GM12878 (cell line): ENCODE measurements around the gene CAMP. TPM values are rescaled to one million over a fixed set of nuclear protein-coding genes. Genes with fewer than 3 reads are reported as not detected.
A peak's percentile ranks its signal among the peaks of the same experiment; 100 is the strongest.

Source experiments
- ATAC-seq: fragments of 200-7000 bp; cut with Tn5 transposase; 3 replicates; pipeline ENCODE4 v1.9.1; 2020; ENCODE audit warnings: mild to moderate bottlenecking, moderate library complexity
- BruUV-seq: library from RNA; stranded (reverse); fragments of 400-500 nt; replicated peaks from 2 replicates; lab custom pipeline; 2021; lab: Mats Ljungman, UMichigan
- CTCF ChIA-PET: fragments of 300-600 bp; sonication (Branson Sonifier 250); formaldehyde crosslinking; extraction: SDS; loops from one replicate; lab custom pipeline; 2021; ENCODE audit warnings: inconsistent platforms; lab: Yijun Ruan, JAX
- POLR2A ChIA-PET: fragments of 350-600 bp; formaldehyde crosslinking; extraction: SDS; loops from one replicate; lab custom pipeline; 2021; ENCODE audit warnings: inconsistent platforms; lab: Charles Lee
- RAD21 ChIA-PET: fragments of 300-600 bp; sonication (Branson Sonifier 250); formaldehyde crosslinking; loops from one replicate; lab custom pipeline; 2023; ENCODE audit warnings: antibody characterized with exemption; ENCODE audit not compliant: unreplicated experiment; lab: Charles Lee
- SMC1A ChIA-PET: fragments of 300-600 bp; sonication (Branson Sonifier 250); formaldehyde crosslinking; loops from one replicate; lab custom pipeline; 2023; ENCODE audit not compliant: unreplicated experiment, uncharacterized antibody; lab: Charles Lee
- DNase-seq: peaks from one replicate; pipeline ENCODE4 v3.0.0-alpha.2; 2011; ENCODE audit warnings: low read depth, low spot score
- FAIRE-seq: peaks from 3 replicates; lab custom pipeline; 2011; peaks lifted over from hg19 to GRCh38; lab: Jason Lieb, UNC
- H2AFZ ChIP-seq: 2 replicates; pipeline ENCODE4 v1.6.0; 2011; ENCODE audit warnings: low read depth, low read length, control low read depth; ENCODE audit not compliant: control insufficient read depth
- H3K27ac ChIP-seq: 2 replicates; pipeline ENCODE4 v1.5.1; 2011; ENCODE audit warnings: control low read depth; ENCODE audit not compliant: control insufficient read depth, insufficient read depth
- H3K27me3 ChIP-seq, 2 experiments: replicated peaks in 1 of 2; 2 replicates each; pipeline versions ENCODE4 v1.6.0 to v1.6.1; 2011; ENCODE audit warnings: low read length in 1 of 2; ENCODE audit not compliant: control insufficient read depth in 2 of 2, insufficient read depth in 2 of 2
- H3K36me3 ChIP-seq, 2 experiments: 2 replicates each; pipeline ENCODE4 v1.5.1; 2011; ENCODE audit warnings: low read length in 1 of 2; ENCODE audit not compliant: control insufficient read depth in 2 of 2, insufficient read depth in 2 of 2
- H3K4me1 ChIP-seq: 2 replicates; pipeline ENCODE4 v1.6.1; 2011; ENCODE audit warnings: mild to moderate bottlenecking, low read length, moderate library complexity, mixed read lengths; ENCODE audit not compliant: control insufficient read depth, insufficient read depth
- H3K4me2 ChIP-seq: 2 replicates; pipeline ENCODE4 v1.6.0; 2011; ENCODE audit warnings: control low read depth; ENCODE audit not compliant: control insufficient read depth, insufficient read depth
- H3K4me3 ChIP-seq: fragments of 200-600 bp; sonication (generic); 2 replicates; pipeline ENCODE4 v1.5.1; 2016
- H3K79me2 ChIP-seq: 2 replicates; pipeline ENCODE4 v1.6.0; 2011; ENCODE audit warnings: low read length; ENCODE audit not compliant: control insufficient read depth, insufficient read depth
- H3K9ac ChIP-seq: 2 replicates; pipeline ENCODE4 v1.8.0; 2011; ENCODE audit warnings: low read length, control low read depth, mixed read lengths; ENCODE audit not compliant: control insufficient read depth, insufficient read depth
- H3K9me3 ChIP-seq: replicated peaks from 3 replicates; pipeline ENCODE4 v1.5.1; 2011; ENCODE audit warnings: mild to moderate bottlenecking, low read length; ENCODE audit not compliant: control insufficient read depth, insufficient read depth
- H4K20me1 ChIP-seq: 2 replicates; pipeline ENCODE4 v1.6.0; 2011; ENCODE audit not compliant: control insufficient read depth, insufficient read depth
- BACH1 ChIP-seq: fragments of 450-650 bp; IDR thresholded peaks from 2 replicates; pipeline ENCODE4 v1.6.1; 2017; ENCODE audit warnings: mild to moderate bottlenecking, borderline replicate concordance
- BHLHE40 ChIP-seq, 2 experiments: fragments of 450-650 bp in 1 of 2; IDR thresholded peaks; 2 replicates each; pipeline ENCODE4 v1.6.1; 2011 to 2017; ENCODE audit warnings: low read depth in 2 of 2, borderline replicate concordance in 1 of 2, improper control_type of control experiment in 1 of 2, low read length in 1 of 2, mild to moderate bottlenecking in 1 of 2
- CTCF ChIP-seq, 3 experiments: IDR thresholded peaks in 2 of 3; conservative IDR thresholded peaks in 1 of 3; 2 replicates each; pipeline ENCODE4 v1.5.1; 2011; ENCODE audit warnings: low read depth in 3 of 3, low read length in 3 of 3, mild to moderate bottlenecking in 3 of 3, control low read depth in 2 of 3, moderate library complexity in 2 of 3, inconsistent platforms in 1 of 3, mixed read lengths in 1 of 3; ENCODE audit not compliant: control insufficient read depth in 2 of 3, insufficient read depth in 1 of 3; ENCODE audit errors: extremely low read depth in 1 of 3
- EGR1 ChIP-seq, 2 experiments: IDR thresholded peaks; 1 replicate in 1 of 2; 2 replicates in 1 of 2; pipeline ENCODE4 v1.6.1; 2011 to 2012; ENCODE audit warnings: low read depth in 2 of 2, low read length in 2 of 2, borderline replicate concordance in 1 of 2, mild to moderate bottlenecking in 1 of 2, moderate library complexity in 1 of 2
- HDGF ChIP-seq: fragments of 450-650 bp; IDR thresholded peaks from 2 replicates; pipeline ENCODE4 v1.6.1; 2016; ENCODE audit warnings: antibody characterized with exemption
- IKZF1 ChIP-seq: fragments of 450-650 bp; conservative IDR thresholded peaks from 2 replicates; pipeline ENCODE4 v1.6.1; 2017; ENCODE audit warnings: antibody characterized with exemption, mild to moderate bottlenecking
- IKZF2 ChIP-seq, 2 experiments: fragments of 450-650 bp; IDR thresholded peaks; 2 replicates each; pipeline ENCODE4 v1.6.1; 2017; ENCODE audit warnings: mild to moderate bottlenecking in 2 of 2, moderate library complexity in 2 of 2
- MEF2B ChIP-seq: fragments of 450-650 bp; IDR thresholded peaks from 2 replicates; pipeline ENCODE4 v1.6.1; 2018; ENCODE audit warnings: mild to moderate bottlenecking, moderate library complexity; ENCODE audit not compliant: partially characterized antibody, poor library complexity, severe bottlenecking
- MYC ChIP-seq: IDR thresholded peaks from 2 replicates; pipeline ENCODE4 v1.6.1; 2011; ENCODE audit warnings: mild to moderate bottlenecking, low read length, moderate library complexity, inconsistent platforms; ENCODE audit not compliant: insufficient read depth, insufficient replicate concordance, insufficient read length, severe bottlenecking
- RAD21 ChIP-seq: IDR thresholded peaks from 2 replicates; pipeline ENCODE4 v1.6.1; 2011; ENCODE audit warnings: mild to moderate bottlenecking, low read depth, low read length, moderate library complexity; ENCODE audit not compliant: insufficient read depth
- RELB ChIP-seq: fragments of 450-650 bp; IDR thresholded peaks from 2 replicates; pipeline ENCODE4 v1.6.1; 2017; ENCODE audit warnings: low read depth, mild to moderate bottlenecking, moderate library complexity
- SMC3 ChIP-seq: IDR thresholded peaks from 2 replicates; pipeline ENCODE4 v1.6.1; 2011; ENCODE audit warnings: low read length, improper control_type of control experiment, borderline replicate concordance
- YY1 ChIP-seq: IDR thresholded peaks from 2 replicates; pipeline ENCODE4 v1.6.1; 2011; ENCODE audit warnings: low read depth, mild to moderate bottlenecking, low read length
- ZBTB11 ChIP-seq: fragments of 450-650 bp; formaldehyde crosslinking; IDR thresholded peaks from 2 replicates; pipeline ENCODE4 v1.5.0; 2022; ENCODE audit warnings: mild to moderate bottlenecking, missing genetic modification characterization
- WGBS: methylation state at CpG from one replicate; pipeline ENCODE4 v1.1.6; 2016; ENCODE audit warnings: low lambda C conversion rate; ENCODE audit not compliant: insufficient replicate concordance, insufficient coverage; ENCODE audit errors: missing lambda C conversion rate; 5-methylcytosine and 5-hydroxymethylcytosine counted together
- in situ Hi-C: fragments of 300-500 bp; cut with MboI; formaldehyde crosslinking; loops from 9 replicates; pipeline ENCODE4 v1.14.3; 2018; ENCODE audit warnings: mixed read lengths
- intact Hi-C: fragments of 100-400 bp; cut with micrococcal nuclease; formaldehyde crosslinking; loops from one replicate; pipeline ENCODE4 v1.14.2; 2022; ENCODE audit not compliant: unreplicated experiment
- polyA plus RNA-seq, 11 experiments: library from polyadenylated mRNA; depleted of rRNA in 4 of 11; unstranded in 6 of 11; stranded (reverse) in 5 of 11; fragments of >200 nt; fragmentation: Nextera tagmentation in 4 of 11; fragmentation: Illumina TruSeq in 1 of 11; extraction: Ambion mirVana in 4 of 11; extraction: Trizol in 1 of 11; gene quantifications; 1 replicate in 1 of 11; 2 replicates in 10 of 11; pipeline versions ENCODE4 v1.2.1 to v1.2.3, GENCODE V29; 2011 to 2016; ENCODE audit warnings: inconsistent platforms in 2 of 11, missing spikeins in 2 of 11, low read depth in 1 of 11
- total RNA-seq, 4 experiments: library from RNA; depleted of rRNA in 3 of 4; stranded (reverse); fragments of >200 nt in 3 of 4; fragmentation: Illumina TruSeq in 1 of 4; extraction: Trizol in 1 of 4; gene quantifications; 2 replicates each; pipeline versions ENCODE4 v1.2.1 to v1.2.3, GENCODE V29; 2013 to 2021

The CAMP gene
- total and polyA plus RNA-seq, 10 of the 15 experiments (the other 5 are each of a cell fraction or from before 2014, with no cell fraction given): 0.76 to 34.3 (median 7.6) TPM

GRCh38 chr3:48194446-48195071, 28.7 kb upstream of the CAMP start:
- CTCF ChIA-PET: interaction anchor here (0.6 to 6.6 kb wide), 31 partner anchors 9 to 510 kb away, joined by 3 to 85 read pairs (median 5); partner anchors contain the start of genes CAMP, CCDC51, TMA7 and ZNF589
- RAD21 ChIA-PET: interaction anchor here (0.6 to 5.3 kb wide), 24 partner anchors 11 to 245 kb away, joined by 3 to 66 read pairs (median 4); partner anchors contain the start of genes CCDC51, TMA7 and ZNF589
- no peaks in the 10 kb centered on the region for H3K9me3 ChIP-seq
- peak; percentile 23 for DNase-seq
- ATAC-seq: peak; percentile 59
- BruUV-seq: no TSS peak
- no peak overlapping the region for H3K4me2 ChIP-seq
- no peaks in the 10 kb centered on the region for H3K27me3 ChIP-seq
- no peaks in the 10 kb centered on the region for H3K79me2 ChIP-seq
- SMC1A ChIA-PET: interaction anchor here (0.7 to 2.4 kb wide), 12 partner anchors 13 to 360 kb away, joined by 3 to 25 read pairs (median 5); partner anchors contain the start of genes CAMP and ZNF589
- intact Hi-C loops: loop anchor here (5.0 kb wide), 1 partner anchor 38 kb away; no protein-coding TSS in a partner anchor
- no peak overlapping the region for H3K9ac ChIP-seq
- peak overlapping the region; percentile 10; the same call in 1 of the 2 replicates for H2AFZ ChIP-seq
- POLR2A ChIA-PET: interaction anchor here (0.6 to 1.5 kb wide), 3 partner anchors 43 to 379 kb away, joined by 3 to 5 read pairs (median 5); no protein-coding TSS in a partner anchor
- no peaks in the 10 kb centered on the region for H3K36me3 ChIP-seq
- 54% methylated on average over 9 of the region's 9 CpGs for WGBS
- no peak for FAIRE-seq
- H3K27ac ChIP-seq: no peak overlapping the region
- no peaks in the 10 kb centered on the region for H4K20me1 ChIP-seq
- in situ Hi-C loops: no loop called here
- H3K4me3 ChIP-seq: no peak overlapping the region
- no peaks in the 10 kb centered on the region for H3K4me1 ChIP-seq
- 0 out of 2 replicates have a peak, but pooled peaks have one; percentile 30 for TF ChIP-seq RELB
- peak; percentile 79 for TF ChIP-seq IKZF1
- TF ChIP-seq EGR1 (IDR thresholded peaks at IDR 0.05; ENCODE audit: borderline replicate concordance in 1 of 2, low read depth in 2 of 2, low read length in 2 of 2): no peak
- TF ChIP-seq BACH1: no peak
- peak; percentile 77 to 79 (median 79); a peak in 5 of 6 replicates for TF ChIP-seq CTCF (IDR thresholded peaks at IDR 0.05 in 2 of 3, conservative IDR thresholded peaks at IDR 0.05 in 1 of 3; ENCODE audit: control insufficient read depth in 2 of 3, extremely low read depth in 1 of 3, insufficient read depth in 1 of 3, low read depth in 3 of 3, low read length in 3 of 3)
- no peak for TF ChIP-seq HDGF
- no peak for TF ChIP-seq MYC
- TF ChIP-seq ZBTB11: no peak
- peak; percentile 87 for TF ChIP-seq RAD21
- 0 out of 4 replicates have a peak, but pooled peaks of 1 of the 2 experiments have one; percentile 12 for TF ChIP-seq BHLHE40 (IDR thresholded peaks at IDR 0.05; ENCODE audit: borderline replicate concordance in 1 of 2, low read depth in 2 of 2, low read length in 1 of 2)
- peak; percentile 99 for TF ChIP-seq MEF2B
- peak; percentile 69 to 74 for TF ChIP-seq IKZF2 (IDR thresholded peaks at IDR 0.05)
- peak; percentile 62; the same call in 1 of the 2 replicates for TF ChIP-seq YY1
- peak; percentile 52; the same call in 1 of the 2 replicates for TF ChIP-seq SMC3
